DMS53 (cell line): Measurements from ENCODE around the gene DISC1.

ENCODE experiments used
- DNase-seq: peaks from one replicate; lab custom pipeline; 2025; lab: John Stamatoyannopoulos, UW

The DISC1 gene

GRCh38 chr1:232046451-232047306 lies 420.1 kb downstream of the DISC1 start:
- no peak for DNase-seq

DNA sequence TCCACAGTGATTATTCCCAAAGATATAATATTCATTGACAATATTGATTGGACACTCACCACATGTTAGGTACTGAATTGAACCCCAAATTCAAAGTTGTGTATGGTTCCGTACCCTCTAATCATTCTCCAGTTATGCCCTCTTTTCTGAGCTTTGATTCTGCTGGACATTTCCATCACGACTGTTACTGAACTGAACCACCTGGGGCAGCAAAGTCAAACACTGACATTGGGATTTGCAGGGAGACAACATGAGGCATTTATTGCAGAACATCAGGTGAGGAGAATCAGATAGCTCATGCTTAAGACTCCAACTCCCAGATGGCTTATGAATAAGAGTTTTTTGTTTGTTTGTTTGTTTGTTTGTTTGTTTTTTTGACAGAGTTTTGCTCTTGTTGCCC lies 420.9 kb downstream of the DISC1 start:
- peak; percentile 51 for DNase-seq

- DNase-seq, result no peak
Measured at GRCh38 chr1:232048481-232048880, 421.9 kb downstream of the DISC1 start.

DNA sequence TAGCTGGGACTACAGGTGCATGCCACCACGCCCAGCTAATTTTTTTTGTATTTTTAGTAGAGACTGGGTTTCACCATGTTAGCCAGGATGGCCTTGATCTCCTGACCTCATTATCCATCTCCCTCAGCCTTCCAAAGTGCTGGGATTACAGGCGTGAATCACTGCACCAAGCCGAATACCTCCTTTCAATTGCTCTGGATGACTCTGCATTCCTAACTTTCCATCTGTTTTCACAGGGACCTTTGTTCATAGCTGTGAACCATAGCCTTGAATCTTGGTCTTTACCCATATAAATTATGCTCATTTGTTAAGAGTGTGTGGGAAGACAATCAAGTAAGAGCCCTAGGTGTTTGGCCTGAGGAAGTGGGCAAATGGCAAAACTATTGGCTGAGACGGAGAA lies 422.7 kb downstream of the DISC1 start:
- no peak for DNase-seq

- DNase-seq, result no peak
Measured at GRCh38 chr1:232057217-232057895, 430.8 kb downstream of the DISC1 start.

GRCh38 chr1:232057896-232058274 lies 431.3 kb downstream of the DISC1 start:
- no peak for DNase-seq

GRCh38 chr1:232059726-232060374 lies 433.3 kb downstream of the DISC1 start:
- peak; percentile 93 for DNase-seq

GRCh38 chr1:232062967-232063366 lies 436.4 kb downstream of the DISC1 start:
- no peak for DNase-seq

DNA sequence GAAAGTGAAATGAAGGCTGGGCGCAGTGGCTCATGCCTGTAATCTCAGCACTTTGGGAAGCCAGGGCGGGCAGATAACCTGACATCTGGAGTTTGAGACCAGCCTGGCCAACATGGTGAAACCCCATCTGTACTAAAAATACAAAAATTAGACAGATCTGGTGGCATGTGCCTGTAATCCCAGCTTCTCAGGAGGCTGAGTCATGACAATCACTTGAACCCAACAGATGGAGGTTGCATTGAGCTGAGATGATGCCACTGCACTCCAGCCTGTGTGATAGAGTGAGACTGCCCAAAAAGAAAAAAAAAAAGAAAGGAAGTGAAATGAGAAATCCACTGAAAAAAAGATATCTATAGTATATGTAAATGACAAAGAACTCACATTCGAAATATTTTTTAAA lies 439.9 kb downstream of the DISC1 start:
- DNase-seq, result peak; percentile 11

DNA sequence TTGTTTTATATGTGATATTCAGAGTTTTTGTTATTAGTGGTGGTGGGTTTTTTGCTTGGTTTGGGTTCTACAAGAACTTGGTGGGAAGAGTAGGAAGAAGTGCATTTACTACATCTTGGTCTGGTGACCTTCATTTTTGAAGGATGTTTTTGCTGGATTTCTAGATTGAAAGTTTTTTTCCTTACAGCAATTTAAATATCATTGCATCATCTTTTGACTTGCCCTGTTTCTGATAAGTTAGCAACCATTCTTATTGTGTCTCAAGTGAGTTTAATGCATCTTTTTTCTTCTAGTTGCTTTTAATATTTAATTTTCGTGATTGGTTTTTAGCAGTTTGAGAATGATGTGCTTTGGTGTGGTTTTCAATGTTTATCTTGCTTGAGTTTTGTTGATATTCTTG lies 447.7 kb downstream of the DISC1 start:
- no peak for DNase-seq

GRCh38 chr1:232077809-232078208 lies 451.2 kb downstream of the DISC1 start:
- DNase-seq, result no peak

DNA sequence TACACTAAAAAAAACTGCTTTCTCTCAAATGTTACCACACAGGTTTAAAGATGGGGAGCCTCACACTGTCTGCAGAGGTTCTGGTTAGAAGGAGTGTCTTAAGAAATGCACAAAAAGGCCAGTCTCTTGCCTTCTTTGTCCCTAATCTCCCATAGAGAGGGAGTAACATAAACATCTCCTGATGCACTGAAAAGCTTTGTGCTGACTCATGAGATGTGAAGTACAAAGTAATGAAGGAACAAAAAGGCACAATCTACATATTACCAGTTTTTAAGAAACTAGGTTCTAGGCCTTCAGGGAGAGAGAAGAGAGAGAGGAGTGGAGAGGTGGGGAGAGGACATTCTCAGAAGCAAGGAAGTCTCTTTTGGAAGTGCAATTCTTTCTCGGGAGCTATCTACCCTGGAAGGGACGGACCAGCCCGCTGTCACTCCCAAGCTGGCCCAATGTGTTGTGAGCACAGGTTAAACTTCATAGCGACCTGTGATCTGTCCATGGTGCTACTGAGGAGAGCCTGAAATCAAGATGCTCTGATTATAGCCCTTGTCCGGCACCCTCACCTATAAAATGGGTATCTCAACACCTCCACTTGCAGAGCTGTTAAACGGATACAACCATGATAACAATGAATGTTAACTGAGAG lies 458.1 kb downstream of the DISC1 start:
- DNase-seq, result no peak

- DNase-seq, result no peak
Measured at GRCh38 chr1:232090816-232091215, 464.2 kb downstream of the DISC1 start.
